KOPT-K1 (cell line): ENCODE results near the gene PCBP4.
"Not testable (repeated sequence)": the region's sequence is repeated elsewhere in the genome, so short reads cannot be mapped to it uniquely, and the experiment has no call there.

Experiments
- H3K27ac ChIP-seq: fragments of 200-600 bp; sonication (generic); 2 replicates; pipeline ENCODE4 v1.5.1; 2016; ENCODE audit warnings: antibody characterized with exemption, mild to moderate bottlenecking, low read depth, low read length; ENCODE audit not compliant: poor library complexity, severe bottlenecking
- H3K36me3 ChIP-seq: fragments of 200-600 bp; sonication (generic); 2 replicates; pipeline ENCODE4 v1.5.1; 2017; ENCODE audit warnings: antibody characterized with exemption, mild to moderate bottlenecking, low read length, moderate library complexity; ENCODE audit not compliant: insufficient read depth
- H3K9me3 ChIP-seq: fragments of 200-600 bp; sonication (generic); 2 replicates; pipeline ENCODE4 v1.5.1; 2017; ENCODE audit warnings: antibody characterized with exemption, low read length, mild to moderate bottlenecking; ENCODE audit not compliant: insufficient read depth, poor library complexity, severe bottlenecking

Gene PCBP4

GRCh38 chr3:51934139-51934850 is 33.0 kb downstream of the PCBP4 start:
- Histone ChIP-seq H3K27ac (no peak overlapping the region), H3K9me3 (no peaks in the 10 kb centered on the region), H3K36me3 (peaks cover 82% of the 10 kb centered on the region)

GRCh38 chr3:51933471-51934138 is 33.6 kb downstream of the PCBP4 start:
- H3K27ac ChIP-seq: no peak overlapping the region
- peaks cover 75% of the 10 kb centered on the region for H3K36me3 ChIP-seq
- no peaks in the 10 kb centered on the region for H3K9me3 ChIP-seq

GRCh38 chr3:51932471-51933370 is 34.5 kb downstream of the PCBP4 start:
- no peaks in the 10 kb centered on the region for H3K9me3 ChIP-seq
- H3K36me3 ChIP-seq: peaks cover 66% of the 10 kb centered on the region
- H3K27ac ChIP-seq: no peak overlapping the region

- Histone ChIP-seq H3K9me3 (no peaks in the 10 kb centered on the region), H3K27ac (no peak overlapping the region), H3K36me3 (peaks cover 57% of the 10 kb centered on the region)
Measured at GRCh38 chr3:51931756-51932155, 35.5 kb downstream of the PCBP4 start.

GRCh38 chr3:51930439-51930838 is 36.8 kb downstream of the PCBP4 start:
- Histone ChIP-seq H3K36me3 (peaks cover 44% of the 10 kb centered on the region), H3K27ac (no peak overlapping the region), H3K9me3 (no peaks in the 10 kb centered on the region)

GRCh38 chr3:51929420-51930003 is 37.7 kb downstream of the PCBP4 start:
- H3K9me3 ChIP-seq: no peaks in the 10 kb centered on the region
- peaks cover 35% of the 10 kb centered on the region for H3K36me3 ChIP-seq
- no peak overlapping the region for H3K27ac ChIP-seq

GRCh38 chr3:51928981-51929380 is 38.3 kb downstream of the PCBP4 start:
- H3K27ac ChIP-seq, H3K9me3 ChIP-seq: not testable (repeated sequence)
- H3K36me3 ChIP-seq: peaks cover 30% of the 10 kb centered on the region

- Histone ChIP-seq H3K36me3 (peaks cover 25% of the 10 kb centered on the region; the same call in 1 of the 2 replicates), H3K27ac (no peak overlapping the region), H3K9me3 (no peaks in the 10 kb centered on the region)
Measured at GRCh38 chr3:51928438-51928837, 38.8 kb downstream of the PCBP4 start.

GRCh38 chr3:51927061-51927977 is 39.9 kb downstream of the PCBP4 start:
- Histone ChIP-seq H3K36me3 (peaks cover 15% of the 10 kb centered on the region; the same call in 1 of the 2 replicates), H3K9me3 (no peaks in the 10 kb centered on the region), H3K27ac (no peak overlapping the region)

GRCh38 chr3:51921081-51921578 is 46.1 kb downstream of the PCBP4 start:
- Histone ChIP-seq H3K27ac (no peak overlapping the region), H3K9me3 (no peaks in the 10 kb centered on the region), H3K36me3 (no peaks in the 10 kb centered on the region)

- Histone ChIP-seq H3K36me3 (no peaks in the 10 kb centered on the region), H3K27ac (no peak overlapping the region), H3K9me3 (no peaks in the 10 kb centered on the region)
Measured at GRCh38 chr3:51916418-51916817, 50.8 kb downstream of the PCBP4 start.

- Histone ChIP-seq H3K36me3 (no peaks in the 10 kb centered on the region), H3K27ac (no peak overlapping the region), H3K9me3 (peaks cover 15% of the 10 kb centered on the region)
Measured at GRCh38 chr3:51908026-51908425, 59.2 kb downstream of the PCBP4 start.
